Lung (tissue), 12 donors: ENCODE results near the gene NFKBIB. TPM values are rescaled to one million over a fixed set of nuclear protein-coding genes. Genes with fewer than 3 reads are reported as not detected.

ENCODE experiments used
- ATAC-seq: fragments of 200-7000 bp; cut with Tn5 transposase; one replicate; pipeline ENCODE4 v1.9.1; 2020; ENCODE audit warnings: moderate number of reproducible peaks; ENCODE audit not compliant: insufficient read depth, low FRiP score
- DNase-seq, 3 donors: peaks; one replicate each; pipeline ENCODE4 v3.0.0-alpha.2; 2013 to 2017
- H3K27ac ChIP-seq, 2 donors: one replicate each; pipeline ENCODE4 v1.5.1; 2013; ENCODE audit warnings: mild to moderate bottlenecking in 2 of 2, moderate library complexity in 2 of 2, control low read depth in 1 of 2, inconsistent platforms in 1 of 2, low read depth in 1 of 2, low read length in 1 of 2
- H3K27me3 ChIP-seq, 3 donors: one replicate each; pipeline ENCODE4 v1.5.1; 2013; ENCODE audit warnings: low read length in 2 of 3; ENCODE audit not compliant: control insufficient read depth in 3 of 3, insufficient read depth in 3 of 3
- H3K36me3 ChIP-seq, 4 donors: one replicate each; pipeline ENCODE4 v1.5.1; 2013; ENCODE audit warnings: low read length in 4 of 4, mild to moderate bottlenecking in 1 of 4, moderate library complexity in 1 of 4; ENCODE audit not compliant: control insufficient read depth in 4 of 4, insufficient read depth in 4 of 4
- H3K4me1 ChIP-seq, 5 donors: one replicate each; pipeline ENCODE4 v1.5.1; 2013; ENCODE audit warnings: low read length in 5 of 5, mild to moderate bottlenecking in 2 of 5, moderate library complexity in 1 of 5; ENCODE audit not compliant: control insufficient read depth in 5 of 5, insufficient read depth in 5 of 5
- H3K4me3 ChIP-seq: one replicate; pipeline ENCODE4 v1.5.1; 2013; ENCODE audit warnings: mild to moderate bottlenecking, control low read depth, moderate library complexity
- H3K9ac ChIP-seq, 2 donors: one replicate each; pipeline ENCODE4 v1.5.1; 2013; ENCODE audit warnings: low read length in 2 of 2, control low read depth in 1 of 2; ENCODE audit not compliant: insufficient read depth in 1 of 2
- H3K9me3 ChIP-seq, 4 donors: one replicate each; pipeline ENCODE4 v1.5.1; 2013; ENCODE audit warnings: low read length in 3 of 4, mild to moderate bottlenecking in 1 of 4, moderate library complexity in 1 of 4; ENCODE audit not compliant: control insufficient read depth in 4 of 4, insufficient read depth in 3 of 4
- CTCF ChIP-seq: IDR thresholded peaks from 2 replicates; pipeline ENCODE4 v1.5.1; 2012; ENCODE audit warnings: mild to moderate bottlenecking; ENCODE audit errors: control extremely low read depth, extremely low read depth
- WGBS, 2 donors: extraction: QIAGEN DNeasy Blood & Tissue Kit; methylation state at CpG; one replicate each; pipeline ENCODE4 v1.1.7; 2013; 5-methylcytosine and 5-hydroxymethylcytosine counted together
- polyA plus RNA-seq, 2 donors: library from polyadenylated mRNA; stranded (reverse); fragments of 200-250 nt; gene quantifications; one replicate each; pipeline ENCODE4 v1.2.1, GENCODE V29; 2013
- total RNA-seq, 2 donors: library from RNA; depleted of rRNA in 1 of 2; stranded (reverse); fragments of >200 nt in 1 of 2; gene quantifications; one replicate each; pipeline ENCODE4 v1.2.1, GENCODE V29; 2014 to 2021
- donor health status: control.
- donor health status: control.
- donor health status: Bipolar disorder and iron deficiency.
- donor health status: healthy.
- donor health status: DM: yes; HTN: yes; CAD: no.

NFKBIB gene
- total and polyA plus RNA-seq, 4 donors, result 12.8 to 60.8 (median 48.8) TPM

- no peak overlapping the region for H3K27ac ChIP-seq
- no peak overlapping the region for H3K9ac ChIP-seq
- no peaks in the 10 kb centered on the region for H3K9me3 ChIP-seq
- TF ChIP-seq CTCF, result no peak
- H3K4me3 ChIP-seq, result no peak overlapping the region
- ATAC-seq, result no peak
- H3K27me3 ChIP-seq, result no peaks in the 10 kb centered on the region
- WGBS, 2 donors, result 67 to 81% methylated on average over 4 of the region's 4 CpGs
- H3K36me3 ChIP-seq, result peaks cover 5 to 21% (median 16%) of the 10 kb centered on the region in 4 donors
- DNase-seq, result no peak
- peaks cover 0 to 16% (median 3%) of the 10 kb centered on the region in 5 donors for H3K4me1 ChIP-seq
Observed at GRCh38 chr19:38928391-38929001, 28.7 kb downstream of the NFKBIB start.

- Histone ChIP-seq H3K9ac (peak within 1 kb of the TSS; percentile 78 to 96), H3K4me3 (peak within 1 kb of the TSS; percentile 84), H3K4me1 (peaks cover 0 to 16% (median 3%) of the 10 kb centered on the region in 5 donors), H3K27ac (peak within 1 kb of the TSS; percentile 86 to 92), H3K9me3 (no peaks in the 10 kb centered on the region), H3K36me3 (peaks cover 2 to 11% (median 9%) of the 10 kb centered on the region in 4 donors), H3K27me3 (no peaks in the 10 kb centered on the region)
- whole genome bisulfite sequencing, 2 donors, result 3% methylated on average over 49 of the region's 49 CpGs
- ATAC-seq, result peak; percentile 89
- peak; percentile 95 for TF ChIP-seq CTCF
- peak; percentile 97 for DNase-seq
Observed at GRCh38 chr19:38929929-38930775, 30.4 kb downstream of the NFKBIB start, which contains the start of gene SARS2. Gene SARS2, minus strand, starts transcription at chr19:38930763. Its CDS starts 27 bp downstream, at chr19:38930736.

GRCh38 chr19:38930776-38931520 lies 31.2 kb downstream of the NFKBIB start, which contains the start of gene MRPS12:
Gene MRPS12, plus strand, starts transcription at chr19:38930944. Its CDS starts 351 bp downstream, at chr19:38931295.
- no peak for TF ChIP-seq CTCF
- WGBS, 2 donors, result 0 to 1% methylated on average over 40 of the region's 40 CpGs
- ATAC-seq, result peak; percentile 98

More at GRCh38 chr19:38930776-38931520, 31.2 kb downstream of the NFKBIB start, which contains the start of gene MRPS12:
- Histone ChIP-seq H3K4me3 (peak within 1 kb of the TSS; percentile 84), H3K9ac (peak within 1 kb of the TSS; percentile 78 to 96), H3K27ac (peak within 1 kb of the TSS; percentile 86 to 92), H3K27me3 (no peaks in the 10 kb centered on the region), H3K9me3 (no peaks in the 10 kb centered on the region), H3K36me3 (peaks cover 0 to 9% (median 8%) of the 10 kb centered on the region in 4 donors), H3K4me1 (peaks cover 0 to 16% (median 3%) of the 10 kb centered on the region in 5 donors)
- DNase-seq, result peak; percentile 99 to 100 (median 100)
